A549 treated with dexamethasone at 1 μM for 4 hours (cell line): ENCODE data around the gene CHN1. TPM values are rescaled to one million over a fixed set of nuclear protein-coding genes. Genes with fewer than 3 reads are reported as not detected.

ENCODE experiments used
- total RNA-seq: library from RNA; stranded (reverse); fragments of 200-300 nt; extraction: Qiagen RNA extraction; gene quantifications from 5 replicates; pipeline ENCODE4 v1.2.3, GENCODE V29; 2022

CHN1 gene, protein sequence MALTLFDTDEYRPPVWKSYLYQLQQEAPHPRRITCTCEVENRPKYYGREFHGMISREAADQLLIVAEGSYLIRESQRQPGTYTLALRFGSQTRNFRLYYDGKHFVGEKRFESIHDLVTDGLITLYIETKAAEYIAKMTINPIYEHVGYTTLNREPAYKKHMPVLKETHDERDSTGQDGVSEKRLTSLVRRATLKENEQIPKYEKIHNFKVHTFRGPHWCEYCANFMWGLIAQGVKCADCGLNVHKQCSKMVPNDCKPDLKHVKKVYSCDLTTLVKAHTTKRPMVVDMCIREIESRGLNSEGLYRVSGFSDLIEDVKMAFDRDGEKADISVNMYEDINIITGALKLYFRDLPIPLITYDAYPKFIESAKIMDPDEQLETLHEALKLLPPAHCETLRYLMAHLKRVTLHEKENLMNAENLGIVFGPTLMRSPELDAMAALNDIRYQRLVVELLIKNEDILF
- 17.3 to 21.5 TPM (median 18.5 TPM) in 5 replicates for total RNA-seq

DNA sequence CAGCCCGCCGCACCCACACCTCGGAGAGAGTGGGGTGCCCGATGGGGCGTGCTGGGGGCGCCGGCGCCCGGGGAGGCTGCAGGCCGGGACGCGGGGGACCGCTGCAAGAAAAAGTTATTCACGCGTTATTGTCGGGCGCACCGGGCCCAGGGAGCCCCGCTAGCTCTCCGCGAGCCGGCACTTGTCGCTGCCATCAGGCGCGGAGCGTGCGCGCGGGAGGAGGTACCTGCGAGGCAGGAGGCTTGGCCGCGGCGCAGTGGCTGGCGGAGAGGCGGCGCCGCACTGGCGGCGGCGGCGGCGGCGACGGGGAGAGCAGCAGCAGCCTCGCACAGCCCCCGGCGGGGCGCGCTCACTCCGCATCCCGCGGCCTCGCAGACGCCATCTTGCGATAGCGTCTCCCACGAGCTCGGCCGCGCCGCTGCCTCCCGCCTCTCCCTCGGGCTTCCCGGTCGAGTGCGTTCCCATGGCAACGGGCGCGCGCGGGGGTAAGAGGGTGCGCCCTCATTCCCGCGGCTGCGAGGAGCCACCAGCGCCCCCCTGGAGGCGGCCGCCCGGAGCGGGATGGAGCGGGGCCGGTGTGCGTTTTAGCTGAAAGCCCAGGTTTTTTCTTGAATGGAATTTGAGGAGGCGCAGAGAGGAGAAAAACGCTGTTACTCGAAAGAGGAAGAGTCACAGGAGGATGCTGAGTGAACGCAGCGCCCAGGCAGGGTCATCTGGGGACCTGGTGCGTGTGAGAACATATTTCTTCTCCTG lies at the start of gene CHN1:
Gene CHN1 (minus strand): TSS at position 402 of the 753 bp plus-strand sequence. CDS start 469 bp downstream, outside the sequence.

DNA sequence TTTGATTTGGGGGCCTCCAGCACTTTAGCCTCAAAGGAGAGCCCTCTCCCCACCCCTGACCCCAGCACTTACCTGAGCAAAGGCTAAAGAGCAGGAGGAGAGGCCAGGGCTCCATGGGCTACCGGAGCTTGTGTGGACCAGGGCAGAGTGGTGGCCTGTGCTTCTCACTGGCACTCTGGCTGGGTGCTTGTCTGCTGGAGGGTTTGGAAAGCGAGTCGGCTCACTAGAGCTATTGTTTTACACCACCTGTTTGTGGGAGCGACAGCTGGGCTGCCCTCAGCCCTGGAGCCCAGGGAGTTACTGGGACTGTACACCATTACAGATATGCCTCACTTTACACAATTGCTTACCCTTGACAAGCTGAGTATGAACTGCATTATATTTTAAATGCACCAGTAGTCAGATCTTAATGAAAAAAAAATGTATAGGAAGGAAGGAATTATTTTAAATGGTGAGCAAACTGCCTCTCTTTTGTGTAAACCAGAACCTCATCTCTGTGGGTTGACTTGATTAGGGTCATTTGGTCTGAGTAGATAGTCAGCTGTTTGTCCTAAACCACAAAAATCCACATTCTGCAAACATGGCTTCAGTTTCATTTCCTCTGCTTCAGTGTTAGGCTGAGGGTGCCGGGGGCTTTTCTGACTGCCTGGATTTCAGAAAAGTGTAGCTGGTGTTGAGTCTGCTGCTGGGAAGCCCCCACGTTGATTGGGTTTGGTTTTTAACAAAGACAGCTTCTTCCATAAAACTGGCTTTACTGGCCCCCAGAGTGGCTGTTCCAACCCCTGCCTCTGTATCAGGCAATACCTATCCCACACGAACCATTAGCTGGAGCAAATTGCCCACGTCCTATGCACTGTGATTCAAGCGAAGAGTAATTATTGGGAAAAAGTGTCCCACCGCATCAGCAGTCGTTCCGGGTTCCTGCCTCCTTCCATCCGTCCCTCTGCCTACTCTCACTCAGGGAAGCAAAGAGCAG lies 240.6 kb downstream of the CHN1 start, which contains the start of gene CHRNA1:
Gene CHRNA1 (minus strand): TSS at position 193 of the 976 bp plus-strand sequence. CDS start 78 bp downstream, at position 115.

Other genes starting within 250 kb of the CHN1 start
- not detected in 5 replicates for gene CHRNA1, start 240.9 kb downstream of the CHN1 start, total RNA-seq
- gene ATF2, start 162.8 kb upstream of the CHN1 start, total RNA-seq, result 15.3 to 24.3 TPM (median 21.6 TPM) in 5 replicates
- gene ATP5MC3, start 176.3 kb upstream of the CHN1 start, total RNA-seq, result 426 to 450 TPM (median 433 TPM) in 5 replicates